Measurements from ENCODE around the gene SCN4A. TPM values are rescaled to one million over a fixed set of nuclear protein-coding genes. Genes with fewer than 3 reads are reported as not detected.
"Not testable (repeated sequence)": the region's sequence is repeated elsewhere in the genome, so short reads cannot be mapped to it uniquely, and the experiment has no call there.

Gene SCN4A
- total RNA-seq, 1 donor = not detected

GRCh38 chr17:63910096-63910495 is 62.6 kb downstream of the SCN4A start:
- no peak overlapping the region for H3K4me3 ChIP-seq (ENCODE audit: low read depth, low read length)
- DNase-seq (ENCODE audit: low read depth) = no peak
- TF ChIP-seq CTCF (IDR thresholded peaks at IDR 0.05; ENCODE audit: insufficient read depth, low read depth, low read length) = no peak

GRCh38 chr17:63909586-63909985 is 63.1 kb downstream of the SCN4A start:
- not testable (repeated sequence) for DNase-seq (ENCODE audit: low read depth); H3K4me3 ChIP-seq (ENCODE audit: low read depth, low read length)

GRCh38 chr17:63907161-63907778 is 65.4 kb downstream of the SCN4A start:
- peak; percentile 13 for DNase-seq (ENCODE audit: low read depth)
- not testable (repeated sequence) for H3K4me3 ChIP-seq (ENCODE audit: low read depth, low read length)
- peak; percentile 31 for TF ChIP-seq CTCF (IDR thresholded peaks at IDR 0.05; ENCODE audit: insufficient read depth, low read depth, low read length)

- H3K4me3 ChIP-seq (ENCODE audit: low read depth, low read length); DNase-seq (ENCODE audit: low read depth): not testable (repeated sequence)
Observed at GRCh38 chr17:63904796-63905195, 67.9 kb downstream of the SCN4A start.

- TF ChIP-seq CTCF (IDR thresholded peaks at IDR 0.05; ENCODE audit: insufficient read depth, low read depth, low read length) = peak; percentile 30
- DNase-seq (ENCODE audit: low read depth); H3K4me3 ChIP-seq (ENCODE audit: low read depth, low read length): not testable (repeated sequence)
Observed at GRCh38 chr17:63903787-63904201, 68.9 kb downstream of the SCN4A start.

- DNase-seq (ENCODE audit: low read depth); H3K4me3 ChIP-seq (ENCODE audit: low read depth, low read length): not testable (repeated sequence)
Observed at GRCh38 chr17:63901971-63902370, 70.7 kb downstream of the SCN4A start.

- not testable (repeated sequence) for DNase-seq (ENCODE audit: low read depth); H3K4me3 ChIP-seq (ENCODE audit: low read depth, low read length)
Observed at GRCh38 chr17:63898899-63899798, 73.6 kb downstream of the SCN4A start.

GRCh38 chr17:63896524-63897354 is 76.0 kb downstream of the SCN4A start, which contains the start of gene CSH1:
Gene CSH1 (minus strand): TSS chr17:63896574. CDS start chr17:63896511, 63 bp downstream.
- H3K4me3 ChIP-seq (ENCODE audit: low read depth, low read length); DNase-seq (ENCODE audit: low read depth): not testable (repeated sequence)

GRCh38 chr17:63894821-63895220 is 77.9 kb downstream of the SCN4A start:
- DNase-seq (ENCODE audit: low read depth); H3K4me3 ChIP-seq (ENCODE audit: low read depth, low read length): not testable (repeated sequence)

- not testable (repeated sequence) for DNase-seq (ENCODE audit: low read depth); H3K4me3 ChIP-seq (ENCODE audit: low read depth, low read length)
Observed at GRCh38 chr17:63894021-63894420, 78.7 kb downstream of the SCN4A start.
